SW480 (cell line): ENCODE data around the gene TRAP1.
"Not testable (repeated sequence)": the region's sequence is repeated elsewhere in the genome, so short reads cannot be mapped to it uniquely, and the experiment has no call there.

Source experiments
- DNase-seq: peaks from one replicate; pipeline ENCODE4 v3.0.0-alpha.2; 2016; ENCODE audit warnings: low spot score

TRAP1 gene

DNA sequence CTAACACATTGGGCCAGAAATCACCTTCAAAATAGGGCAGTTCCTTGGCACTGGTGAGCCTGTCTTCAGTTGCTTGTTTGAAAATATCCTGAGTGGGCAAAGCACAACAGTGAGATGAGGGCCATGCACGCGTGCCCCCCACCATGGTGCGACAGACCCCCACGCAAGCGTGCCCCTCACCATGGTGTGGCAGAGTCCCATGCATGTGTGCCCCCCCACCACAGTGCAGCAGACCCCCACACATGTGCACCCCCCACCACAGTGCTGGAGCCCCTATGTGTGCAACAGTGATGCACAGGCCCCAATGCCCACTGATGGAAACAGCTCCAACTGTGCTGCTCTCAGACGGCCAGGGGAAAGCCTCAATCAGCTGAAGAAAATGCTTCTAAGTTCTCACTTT lies 18.8 kb upstream of the TRAP1 start:
- no peak for DNase-seq

- no peak for DNase-seq
Measured at GRCh38 chr16:3735541-3735940, 18.2 kb upstream of the TRAP1 start.

GRCh38 chr16:3734758-3735221 lies 17.5 kb upstream of the TRAP1 start:
- DNase-seq, result no peak

- DNase-seq, result no peak
Measured at GRCh38 chr16:3734084-3734757, 16.9 kb upstream of the TRAP1 start.

DNA sequence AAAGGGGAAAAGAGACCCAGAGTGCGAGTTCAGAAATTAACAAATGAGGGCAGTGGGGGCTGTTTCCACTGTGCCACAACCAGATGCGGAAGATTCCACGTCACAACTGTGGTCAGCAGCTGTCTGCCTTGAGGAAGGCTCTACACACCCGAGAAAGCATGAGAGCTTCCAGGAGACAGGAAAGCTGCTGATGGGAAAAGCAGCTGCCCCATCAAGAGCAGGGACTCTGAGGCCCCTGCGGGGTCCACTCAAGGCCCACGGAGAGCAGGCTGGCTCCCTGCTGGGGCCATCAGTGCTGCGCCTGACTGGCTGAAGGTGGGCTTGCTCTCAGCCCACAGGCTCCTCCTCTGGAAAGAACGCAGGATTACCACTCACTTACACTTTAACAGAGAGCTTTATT lies 14.8 kb upstream of the TRAP1 start:
- DNase-seq, result no peak

GRCh38 chr16:3731126-3731935 lies 14.0 kb upstream of the TRAP1 start:
- DNase-seq, result no peak

DNA sequence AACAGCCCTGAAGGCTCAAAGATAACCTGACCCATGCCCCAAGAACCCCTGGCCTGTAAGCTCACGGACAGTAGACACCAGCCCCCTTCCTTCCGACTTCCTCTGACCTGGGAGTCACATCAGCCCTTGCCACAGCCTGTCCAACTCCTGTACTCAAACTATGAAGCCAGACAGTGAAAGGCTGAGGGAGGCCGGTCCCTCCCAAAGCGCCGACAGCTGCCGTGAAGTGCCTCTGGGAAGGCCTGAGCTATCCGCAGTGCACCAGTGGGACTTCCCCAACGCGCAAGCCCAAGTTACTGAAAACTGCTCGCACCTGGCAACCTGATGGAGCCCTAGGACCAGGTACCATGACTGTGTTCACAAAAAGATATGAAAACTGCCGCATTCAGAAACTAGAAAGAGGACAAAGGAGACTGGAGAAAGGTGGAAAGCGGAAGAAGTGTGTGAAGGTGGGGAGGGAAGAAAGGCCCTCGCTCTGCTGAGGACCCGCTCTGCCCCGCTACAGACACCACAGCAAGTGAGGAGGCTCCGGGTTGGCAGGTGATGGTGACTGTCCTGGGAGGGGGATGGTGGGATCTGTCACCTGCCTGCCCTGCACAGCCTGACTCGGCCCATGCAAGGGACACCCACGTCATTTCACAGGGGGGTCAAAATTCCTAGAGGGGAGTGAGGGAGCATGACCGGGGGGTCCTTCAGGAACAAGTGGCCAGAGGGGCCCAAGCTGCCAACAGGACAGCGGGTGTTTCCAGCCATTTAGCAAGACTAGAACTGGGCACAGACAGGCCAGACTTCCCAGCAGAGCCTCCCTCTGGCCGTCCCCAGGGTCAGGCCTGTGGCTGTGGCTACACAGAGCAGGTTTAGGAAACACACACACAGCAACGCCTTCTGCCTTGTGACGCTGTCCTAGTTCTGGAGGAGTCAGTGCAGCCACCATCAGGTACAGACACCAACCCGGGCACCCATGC lies 13.1 kb upstream of the TRAP1 start:
- no peak for DNase-seq

DNA sequence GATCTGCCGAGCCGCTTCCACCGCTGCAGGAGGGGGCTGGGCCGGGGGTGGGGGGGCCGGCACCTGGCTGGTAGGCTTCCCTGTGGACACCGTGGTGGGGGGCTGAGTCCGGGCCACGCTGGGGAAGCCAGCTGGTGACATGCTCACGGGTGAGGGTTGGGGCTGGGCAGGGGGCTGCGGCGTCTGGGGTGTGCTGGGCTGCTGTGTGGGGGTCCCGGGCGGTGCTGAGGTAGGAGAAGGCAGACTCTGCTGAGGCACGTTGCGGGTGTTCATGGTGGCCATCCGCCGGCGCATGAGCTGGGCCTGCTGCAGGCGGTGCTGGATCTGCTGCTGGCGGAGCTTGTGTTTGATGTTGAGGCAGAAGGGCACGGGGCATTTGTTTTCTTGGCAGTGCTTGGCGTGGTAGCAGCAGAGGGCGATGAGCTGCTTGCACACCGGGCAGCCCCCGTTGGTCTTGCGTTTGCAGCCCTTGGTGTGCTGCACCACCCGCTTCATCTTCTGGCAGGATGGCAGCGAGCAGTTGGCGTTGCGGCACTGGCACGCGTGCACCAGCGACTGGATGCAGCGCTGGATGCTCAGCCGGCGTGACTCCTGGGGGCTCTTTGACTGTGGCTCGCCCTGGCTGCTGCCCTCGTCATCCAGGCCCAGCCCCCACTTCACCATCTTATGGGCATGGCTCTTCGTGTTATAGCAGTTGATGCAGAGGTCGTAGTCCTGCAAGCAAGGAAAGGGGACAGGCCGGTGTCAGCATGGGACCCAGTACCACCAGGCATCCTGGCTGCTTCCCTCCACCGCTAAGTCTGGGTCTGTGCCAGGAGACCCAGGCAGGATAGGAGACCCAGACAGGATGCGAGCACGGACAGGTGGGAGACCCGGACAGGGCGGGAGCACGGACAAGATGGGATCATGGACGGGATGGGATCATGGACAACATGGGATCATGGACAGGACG lies 12.1 kb upstream of the TRAP1 start:
- no peak for DNase-seq

DNA sequence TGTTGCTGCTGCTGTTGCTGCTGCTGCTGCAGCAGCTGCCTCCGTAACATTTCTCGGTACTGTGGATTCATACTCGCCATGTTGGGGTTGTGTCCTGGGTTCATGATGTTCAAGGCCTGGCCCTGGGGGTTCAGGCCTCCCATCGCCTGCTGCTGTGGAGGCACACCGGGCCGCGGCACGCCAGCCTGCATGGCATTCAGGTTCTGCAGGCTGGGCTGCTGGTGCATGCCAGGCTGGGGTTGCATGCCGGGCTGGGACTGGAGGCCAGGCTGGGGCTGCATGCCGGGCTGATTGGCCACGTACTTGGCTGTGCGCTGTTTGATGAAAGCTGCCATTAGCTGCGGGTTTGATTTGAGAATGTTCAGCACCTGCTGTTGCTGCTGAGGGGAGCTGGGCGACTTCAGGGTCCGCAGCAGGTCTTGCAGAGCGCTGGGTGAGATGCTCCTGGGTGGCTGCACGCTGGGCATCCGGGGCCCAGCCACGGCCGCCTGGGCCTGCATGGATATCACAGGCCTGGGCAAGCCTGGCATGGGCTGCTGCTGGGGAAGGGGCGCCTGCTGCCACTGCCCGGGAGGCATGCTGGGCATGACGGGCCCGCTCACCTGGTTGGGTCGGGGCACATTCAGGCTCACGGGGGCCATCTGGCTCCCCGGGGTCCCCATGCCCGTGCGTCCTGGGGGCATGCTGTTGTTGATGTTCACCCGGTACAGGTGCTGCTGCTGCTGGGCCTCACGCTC lies 11.3 kb upstream of the TRAP1 start:
- DNase-seq, result no peak

DNA sequence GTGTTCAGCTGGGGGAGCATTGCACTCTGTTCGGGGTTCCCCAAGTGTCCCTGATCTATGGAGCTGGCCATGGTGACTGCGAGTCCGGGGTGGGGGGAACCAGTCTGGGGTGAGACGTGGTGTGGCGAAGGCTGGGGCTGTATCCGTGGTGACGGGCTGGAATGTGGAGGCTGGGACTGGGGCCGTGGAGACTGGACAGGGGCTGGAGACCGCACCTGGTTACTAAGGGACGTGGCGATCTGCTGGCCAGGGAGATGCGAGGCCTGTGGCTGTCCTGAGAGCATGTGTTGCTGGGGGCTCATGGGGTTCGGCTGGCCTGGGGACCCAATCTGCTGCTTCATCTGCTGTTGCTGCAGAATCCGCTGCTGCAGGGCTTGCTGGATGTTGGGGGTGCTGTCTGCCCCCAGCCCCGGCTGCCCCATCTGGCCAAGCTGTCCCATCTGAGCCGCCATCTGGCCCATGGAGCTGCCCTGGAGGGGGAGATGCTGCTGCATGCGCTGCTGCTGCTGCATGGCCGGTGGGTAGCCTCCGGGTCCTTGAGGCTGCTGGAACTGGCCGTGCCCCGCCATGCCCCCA lies 10.6 kb upstream of the TRAP1 start:
- no peak for DNase-seq

- DNase-seq, result no peak
Measured at GRCh38 chr16:3726021-3726687, 8.8 kb upstream of the TRAP1 start.

DNA sequence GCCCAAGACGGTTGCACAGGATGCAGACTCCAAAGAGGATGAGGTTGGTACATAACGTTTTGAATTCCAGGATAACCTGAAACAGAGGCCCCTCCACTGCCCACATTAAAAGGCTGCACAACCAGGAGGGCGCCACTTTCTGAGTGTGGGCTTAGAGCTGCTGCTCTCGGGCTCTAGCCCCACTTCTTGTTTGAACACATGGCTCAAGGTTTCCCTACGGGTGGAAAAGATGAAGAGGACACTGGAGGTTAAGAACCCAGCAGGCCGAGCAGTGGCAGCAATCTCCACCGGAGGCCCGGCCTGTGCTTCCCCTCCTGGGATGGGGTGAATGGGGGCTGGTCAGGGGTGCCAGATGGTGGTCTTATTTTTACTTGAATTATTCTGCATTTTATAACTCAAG lies 8.0 kb upstream of the TRAP1 start:
- DNase-seq, result no peak

- DNase-seq, result no peak
Measured at GRCh38 chr16:3722508-3722907, 5.2 kb upstream of the TRAP1 start.

- DNase-seq, result no peak
Measured at GRCh38 chr16:3720418-3720817, 3.1 kb upstream of the TRAP1 start.

GRCh38 chr16:3718628-3719027 lies 1.3 kb upstream of the TRAP1 start:
- no peak for DNase-seq

DNA sequence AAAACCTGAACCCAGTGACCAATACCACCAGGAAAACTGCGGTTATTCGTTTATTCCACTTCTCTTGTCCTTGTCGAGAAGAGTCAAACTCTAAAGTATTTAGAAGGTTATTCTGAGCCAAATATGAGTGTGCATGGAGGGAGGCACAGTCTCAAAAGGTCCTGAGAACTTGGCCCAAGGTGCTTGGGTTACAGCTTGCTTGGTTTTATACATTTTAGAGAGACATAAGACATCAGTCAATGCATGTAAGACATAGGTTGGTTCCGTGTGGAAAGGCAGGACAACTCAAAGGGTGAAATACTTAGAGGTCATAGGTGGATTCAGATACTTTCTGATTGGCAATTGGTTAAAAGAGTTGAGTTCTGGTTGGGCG lies 681 bp upstream of the TRAP1 start:
- DNase-seq, result no peak

DNA sequence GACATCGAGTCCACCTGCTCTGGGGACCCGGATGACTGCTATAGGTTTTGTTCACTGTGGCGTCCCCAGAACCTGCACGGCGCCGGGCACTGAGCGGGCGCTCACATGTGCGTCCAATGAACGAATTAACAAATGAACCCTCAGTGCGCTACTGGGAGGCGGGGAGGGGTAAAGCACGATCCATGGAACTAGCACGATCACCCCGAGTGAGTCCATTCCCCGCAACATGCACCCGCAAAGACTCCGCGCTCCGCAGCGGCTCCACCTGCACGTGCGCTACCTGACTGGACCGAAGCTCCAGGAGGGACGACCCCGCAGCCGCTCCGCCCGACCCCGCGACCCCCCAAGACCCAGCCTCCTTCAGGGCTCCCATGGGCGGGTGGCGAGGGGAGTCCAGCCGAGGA lies 491 bp downstream of the TRAP1 start:
- DNase-seq, result peak; percentile 28

DNA sequence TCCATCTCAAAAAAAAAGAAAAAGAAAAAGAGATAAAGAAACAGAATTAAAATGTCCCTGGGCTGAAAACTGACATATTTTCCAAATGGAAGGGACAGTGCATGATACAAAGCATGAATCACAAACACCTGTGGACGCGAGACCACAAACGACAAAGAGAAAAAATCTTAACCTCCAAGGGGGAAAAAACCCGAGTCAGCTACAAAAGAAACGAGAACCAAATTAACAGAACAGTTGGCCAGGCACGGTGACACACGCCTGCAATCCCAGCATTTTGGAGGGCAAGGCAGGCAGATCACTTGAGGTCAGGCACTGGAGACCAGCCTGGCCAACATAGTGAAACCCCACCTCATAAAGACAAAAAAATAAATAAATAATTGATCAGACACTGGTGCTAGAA lies 1.9 kb downstream of the TRAP1 start:
- no peak for DNase-seq

GRCh38 chr16:3714378-3714777 lies 2.9 kb downstream of the TRAP1 start:
- not testable (repeated sequence) for DNase-seq
